ENCODE results near the gene CENPO. TPM values are rescaled to one million over a fixed set of nuclear protein-coding genes. Genes with fewer than 3 reads are reported as not detected.
A peak's percentile ranks its signal among the peaks of the same experiment; 100 is the strongest.

The CENPO gene
- total RNA-seq, 1 donor from 2014 or later = 28.8 TPM

- Mint-ChIP-seq H3K27ac (no peak overlapping the region), H3K4me3 (ENCODE audit: low read depth) (no peak overlapping the region), H3K4me1 (ENCODE audit: low read depth) (no peaks in the 10 kb centered on the region), H3K9me3 (ENCODE audit: low read depth) (no peaks in the 10 kb centered on the region), H3K27me3 (no peaks in the 10 kb centered on the region), H3K36me3 (ENCODE audit: insufficient read depth) (no peaks in the 10 kb centered on the region)
- DNase-seq (ENCODE audit: low spot score, unreplicated experiment) = no peak
- TF ChIP-seq CTCF (IDR thresholded peaks at IDR 0.05; ENCODE audit: unreplicated experiment) = no peak
Observed at GRCh38 chr2:24860631-24861030, 67.4 kb downstream of the CENPO start.

- H3K27ac Mint-ChIP-seq = peak overlapping the region; percentile 10
- no peak for TF ChIP-seq CTCF (IDR thresholded peaks at IDR 0.05; ENCODE audit: unreplicated experiment)
- H3K4me1 Mint-ChIP-seq (ENCODE audit: low read depth) = no peaks in the 10 kb centered on the region
- no peak overlapping the region for H3K4me3 Mint-ChIP-seq (ENCODE audit: low read depth)
- no peaks in the 10 kb centered on the region for H3K9me3 Mint-ChIP-seq (ENCODE audit: low read depth)
- no peaks in the 10 kb centered on the region for H3K27me3 Mint-ChIP-seq
- H3K36me3 Mint-ChIP-seq (ENCODE audit: insufficient read depth) = no peaks in the 10 kb centered on the region
- no peak for DNase-seq (ENCODE audit: low spot score, unreplicated experiment)
Observed at GRCh38 chr2:24861500-24861899, 68.3 kb downstream of the CENPO start.

- Mint-ChIP-seq H3K9me3 (ENCODE audit: low read depth) (no peaks in the 10 kb centered on the region), H3K27me3 (no peaks in the 10 kb centered on the region), H3K27ac (no peak overlapping the region), H3K36me3 (ENCODE audit: insufficient read depth) (peaks cover 3% of the 10 kb centered on the region), H3K4me1 (ENCODE audit: low read depth) (no peaks in the 10 kb centered on the region), H3K4me3 (ENCODE audit: low read depth) (no peak overlapping the region)
- no peak for TF ChIP-seq CTCF (IDR thresholded peaks at IDR 0.05; ENCODE audit: unreplicated experiment)
- DNase-seq (ENCODE audit: low spot score, unreplicated experiment) = no peak
Observed at GRCh38 chr2:24863641-24864040, 70.4 kb downstream of the CENPO start.

GRCh38 chr2:24866946-24867345, 73.7 kb downstream of the CENPO start:
- H3K27ac Mint-ChIP-seq = no peak overlapping the region
- H3K36me3 Mint-ChIP-seq (ENCODE audit: insufficient read depth) = peaks cover 3% of the 10 kb centered on the region
- no peaks in the 10 kb centered on the region for H3K9me3 Mint-ChIP-seq (ENCODE audit: low read depth)
- no peak overlapping the region for H3K4me3 Mint-ChIP-seq (ENCODE audit: low read depth)
- no peaks in the 10 kb centered on the region for H3K27me3 Mint-ChIP-seq
- no peak for TF ChIP-seq CTCF (IDR thresholded peaks at IDR 0.05; ENCODE audit: unreplicated experiment)
- DNase-seq (ENCODE audit: low spot score, unreplicated experiment) = no peak
- no peaks in the 10 kb centered on the region for H3K4me1 Mint-ChIP-seq (ENCODE audit: low read depth)

GRCh38 chr2:24870440-24870839, 77.2 kb downstream of the CENPO start:
- no peaks in the 10 kb centered on the region for H3K27me3 Mint-ChIP-seq
- no peaks in the 10 kb centered on the region for H3K4me1 Mint-ChIP-seq (ENCODE audit: low read depth)
- H3K36me3 Mint-ChIP-seq (ENCODE audit: insufficient read depth) = peaks cover 3% of the 10 kb centered on the region
- DNase-seq (ENCODE audit: low spot score, unreplicated experiment) = no peak
- no peak overlapping the region for H3K4me3 Mint-ChIP-seq (ENCODE audit: low read depth)
- TF ChIP-seq CTCF (IDR thresholded peaks at IDR 0.05; ENCODE audit: unreplicated experiment) = no peak
- H3K9me3 Mint-ChIP-seq (ENCODE audit: low read depth) = no peaks in the 10 kb centered on the region
- no peak overlapping the region for H3K27ac Mint-ChIP-seq

Measured in progenitor cell of endocrine pancreas (in vitro differentiated cells).